ENCODE results near the gene CFAP97D1. TPM values are rescaled to one million over a fixed set of nuclear protein-coding genes. Genes with fewer than 3 reads are reported as not detected.

CFAP97D1 gene
- total and polyA plus RNA-seq, 2 donors (not counting 1 experiment from before 2014, with no cell fraction given) = 0.01 TPM; not detected in 1

- Histone ChIP-seq H4K20me1 (ENCODE audit: control insufficient read depth, insufficient read depth, low read length, poor library complexity, severe bottlenecking) (no peaks in the 10 kb centered on the region), H3K4me3 (ENCODE audit: control extremely low read depth in 1 of 5, extremely low read depth in 1 of 5, insufficient read depth in 1 of 5, low read depth in 2 of 5, low read length in 4 of 5) (no peak overlapping the region), H3K36me3 (replicated peaks in 1 of 2; ENCODE audit: control extremely low read depth in 1 of 2, control insufficient read depth in 1 of 2, extremely low read depth in 1 of 2, insufficient read depth in 2 of 2, low read length in 1 of 2) (no peaks in the 10 kb centered on the region), H2AFZ (ENCODE audit: insufficient read depth, low read depth, low read length, poor library complexity, severe bottlenecking) (peak overlapping the region; percentile 16), H3K9ac (ENCODE audit: low read length) (no peak overlapping the region), H3K79me2 (ENCODE audit: control insufficient read depth, insufficient read depth, low read length) (no peaks in the 10 kb centered on the region), H3K27ac (ENCODE audit: low read length in 2 of 2) (no peak overlapping the region), H3K4me1 (ENCODE audit: control insufficient read depth in 2 of 2, insufficient read depth in 2 of 2, low read length in 2 of 2) (peaks cover 0 to 5% of the 10 kb centered on the region in 2 donors), H3K27me3 (replicated peaks in 1 of 4; ENCODE audit: control extremely low read depth in 1 of 4, control insufficient read depth in 3 of 4, insufficient read depth in 4 of 4, low read length in 3 of 4) (peaks cover 0 to 38% (median 9%) of the 10 kb centered on the region in 4 experiments), H3K9me3 (ENCODE audit: control extremely low read depth in 1 of 3, control insufficient read depth in 2 of 3, insufficient read depth in 1 of 3, low read length in 2 of 3) (no peaks in the 10 kb centered on the region), H3K4me2 (replicated peaks; ENCODE audit: low read depth, low read length, poor library complexity, severe bottlenecking) (peak overlapping the region; percentile 35)
- ChIA-PET CTCF (interaction anchor here (2.0 to 16.1 kb wide), 3 partner anchors 11 to 179 kb away, joined by 6 to 524 read pairs (median 19); no protein-coding TSS in a partner anchor), POLR2A (no interaction called here)
- intact Hi-C loops (cut with micrococcal nuclease) = no loop called here
- peak; percentile 23 for DNase-seq
- Mint-ChIP-seq H3K27ac (no peak overlapping the region), H3K9me3 (ENCODE audit: insufficient read depth) (no peaks in the 10 kb centered on the region), H3K27me3 (peaks cover 55% of the 10 kb centered on the region), H3K4me3 (no peak overlapping the region), H3K4me1 (no peaks in the 10 kb centered on the region)
- no peak for ATAC-seq (ENCODE audit: low read depth)
- WGBS (ENCODE audit: insufficient coverage) = 11% methylated on average over 60 of the region's 60 CpGs
- TF ChIP-seq EZH2 (IDR thresholded peaks at IDR 0.05; ENCODE audit: borderline replicate concordance, insufficient read depth, low read depth, low read length, poor library complexity, severe bottlenecking) (no peak), CTCF (IDR thresholded peaks at IDR 0.05) (no peak)
These were observed 24.8 kb upstream of the CFAP97D1 start for GRCh38 chr17:43755389-43755875.

GRCh38 chr17:43756201-43756600 is 24.0 kb upstream of the CFAP97D1 start:
- H3K79me2 ChIP-seq (ENCODE audit: control insufficient read depth, insufficient read depth, low read length) = no peaks in the 10 kb centered on the region
- intact Hi-C loops (cut with micrococcal nuclease) = no loop called here
- TF ChIP-seq EZH2 (IDR thresholded peaks at IDR 0.05; ENCODE audit: borderline replicate concordance, insufficient read depth, low read depth, low read length, poor library complexity, severe bottlenecking) = no peak
- TF ChIP-seq CTCF (IDR thresholded peaks at IDR 0.05) = no peak
- ATAC-seq (ENCODE audit: low read depth) (no peak), DNase-seq (no peak)
- H4K20me1 ChIP-seq (ENCODE audit: control insufficient read depth, insufficient read depth, low read length, poor library complexity, severe bottlenecking) = no peaks in the 10 kb centered on the region
- no peak overlapping the region for H3K4me2 ChIP-seq (replicated peaks; ENCODE audit: low read depth, low read length, poor library complexity, severe bottlenecking)
- H3K27ac ChIP-seq (ENCODE audit: low read length in 2 of 2) = no peak overlapping the region
- H3K9ac ChIP-seq (ENCODE audit: low read length) = no peak overlapping the region
- ChIA-PET CTCF (interaction anchor here (2.0 to 16.1 kb wide), 3 partner anchors 10 to 180 kb away, joined by 6 to 524 read pairs (median 19); no protein-coding TSS in a partner anchor), POLR2A (no interaction called here)
- 100% methylated on average over 1 of the region's 6 CpGs for WGBS (ENCODE audit: insufficient coverage)
- H3K4me3 ChIP-seq (ENCODE audit: control extremely low read depth in 1 of 5, extremely low read depth in 1 of 5, insufficient read depth in 1 of 5, low read depth in 2 of 5, low read length in 4 of 5) = no peak overlapping the region
- no peaks in the 10 kb centered on the region for H3K4me1 Mint-ChIP-seq
- H3K4me1 ChIP-seq (ENCODE audit: control insufficient read depth in 2 of 2, insufficient read depth in 2 of 2, low read length in 2 of 2) = peaks cover 0 to 5% of the 10 kb centered on the region in 2 donors
- no peaks in the 10 kb centered on the region for H3K9me3 ChIP-seq (ENCODE audit: control extremely low read depth in 1 of 3, control insufficient read depth in 2 of 3, insufficient read depth in 1 of 3, low read length in 2 of 3)
- peaks cover 52% of the 10 kb centered on the region for H3K27me3 Mint-ChIP-seq
- no peaks in the 10 kb centered on the region for H3K36me3 ChIP-seq (replicated peaks in 1 of 2; ENCODE audit: control extremely low read depth in 1 of 2, control insufficient read depth in 1 of 2, extremely low read depth in 1 of 2, insufficient read depth in 2 of 2, low read length in 1 of 2)
- peaks cover 0 to 33% (median 9%) of the 10 kb centered on the region in 4 experiments for H3K27me3 ChIP-seq (replicated peaks in 1 of 4; ENCODE audit: control extremely low read depth in 1 of 4, control insufficient read depth in 3 of 4, insufficient read depth in 4 of 4, low read length in 3 of 4)
- no peaks in the 10 kb centered on the region for H3K9me3 Mint-ChIP-seq (ENCODE audit: insufficient read depth)
- H3K4me3 Mint-ChIP-seq = no peak overlapping the region
- no peak overlapping the region for H2AFZ ChIP-seq (ENCODE audit: insufficient read depth, low read depth, low read length, poor library complexity, severe bottlenecking)
- no peak overlapping the region for H3K27ac Mint-ChIP-seq

Data from B cell (primary cell).